ENCODE data around the gene PRDX4.

Gene PRDX4

GRCh38 chrX:23662187-23662586 lies 5.1 kb upstream of the PRDX4 start:
- no peak overlapping the region for H3K4me3 ChIP-seq (replicated peaks; ENCODE audit: low read depth, low read length)
- TF ChIP-seq CTCF (IDR thresholded peaks at IDR 0.05; ENCODE audit: insufficient read depth, low read length, poor library complexity, severe bottlenecking), result no peak
- DNase-seq (ENCODE audit: extremely low read depth, insufficient read length), result no peak
- H3K36me3 ChIP-seq (ENCODE audit: control insufficient read depth, insufficient read depth, low read length), result no peaks in the 10 kb centered on the region
- no peaks in the 10 kb centered on the region for H3K27me3 ChIP-seq (replicated peaks; ENCODE audit: control insufficient read depth, insufficient read depth, low read length)

- Histone ChIP-seq H3K27me3 (replicated peaks; ENCODE audit: control insufficient read depth, insufficient read depth, low read length) (no peaks in the 10 kb centered on the region), H3K4me3 (replicated peaks; ENCODE audit: low read depth, low read length) (no peak overlapping the region), H3K36me3 (ENCODE audit: control insufficient read depth, insufficient read depth, low read length) (no peaks in the 10 kb centered on the region)
- no peak for TF ChIP-seq CTCF (IDR thresholded peaks at IDR 0.05; ENCODE audit: insufficient read depth, low read length, poor library complexity, severe bottlenecking)
- DNase-seq (ENCODE audit: extremely low read depth, insufficient read length), result peak; percentile 31
Measured at GRCh38 chrX:23662853-23663252, 4.4 kb upstream of the PRDX4 start.

GRCh38 chrX:23664496-23664895 lies 2.8 kb upstream of the PRDX4 start:
- H3K36me3 ChIP-seq (ENCODE audit: control insufficient read depth, insufficient read depth, low read length), result no peaks in the 10 kb centered on the region
- DNase-seq (ENCODE audit: extremely low read depth, insufficient read length), result no peak
- TF ChIP-seq CTCF (IDR thresholded peaks at IDR 0.05; ENCODE audit: insufficient read depth, low read length, poor library complexity, severe bottlenecking), result no peak
- no peaks in the 10 kb centered on the region for H3K27me3 ChIP-seq (replicated peaks; ENCODE audit: control insufficient read depth, insufficient read depth, low read length)
- H3K4me3 ChIP-seq (replicated peaks; ENCODE audit: low read depth, low read length), result no peak overlapping the region

GRCh38 chrX:23666282-23666681 lies 1.0 kb upstream of the PRDX4 start:
- no peak overlapping the region for H3K4me3 ChIP-seq (replicated peaks; ENCODE audit: low read depth, low read length)
- no peak for TF ChIP-seq CTCF (IDR thresholded peaks at IDR 0.05; ENCODE audit: insufficient read depth, low read length, poor library complexity, severe bottlenecking)
- H3K27me3 ChIP-seq (replicated peaks; ENCODE audit: control insufficient read depth, insufficient read depth, low read length), result no peaks in the 10 kb centered on the region
- no peak for DNase-seq (ENCODE audit: extremely low read depth, insufficient read length)
- no peaks in the 10 kb centered on the region for H3K36me3 ChIP-seq (ENCODE audit: control insufficient read depth, insufficient read depth, low read length)

- Histone ChIP-seq H3K4me3 (replicated peaks; ENCODE audit: low read depth, low read length) (peak overlapping the region; percentile 84), H3K36me3 (ENCODE audit: control insufficient read depth, insufficient read depth, low read length) (no peaks in the 10 kb centered on the region), H3K27me3 (replicated peaks; ENCODE audit: control insufficient read depth, insufficient read depth, low read length) (no peaks in the 10 kb centered on the region)
- DNase-seq (ENCODE audit: extremely low read depth, insufficient read length), result no peak
- no peak for TF ChIP-seq CTCF (IDR thresholded peaks at IDR 0.05; ENCODE audit: insufficient read depth, low read length, poor library complexity, severe bottlenecking)
Measured at GRCh38 chrX:23668335-23668734, 1.0 kb downstream of the PRDX4 start.

GRCh38 chrX:23670528-23670927 lies 3.2 kb downstream of the PRDX4 start:
- no peak for TF ChIP-seq CTCF (IDR thresholded peaks at IDR 0.05; ENCODE audit: insufficient read depth, low read length, poor library complexity, severe bottlenecking)
- Histone ChIP-seq H3K4me3 (replicated peaks; ENCODE audit: low read depth, low read length) (no peak overlapping the region), H3K36me3 (ENCODE audit: control insufficient read depth, insufficient read depth, low read length) (no peaks in the 10 kb centered on the region), H3K27me3 (replicated peaks; ENCODE audit: control insufficient read depth, insufficient read depth, low read length) (no peaks in the 10 kb centered on the region)
- DNase-seq (ENCODE audit: extremely low read depth, insufficient read length), result no peak
